Uterine smooth muscle cell (primary cell): ENCODE results near the gene ZNF33A. TPM values are rescaled to one million over a fixed set of nuclear protein-coding genes. Genes with fewer than 3 reads are reported as not detected.

Source experiments
- total RNA-seq: library from RNA; depleted of rRNA; stranded (reverse); fragments of >200 nt; gene quantifications from 2 replicates; pipeline ENCODE4 v1.2.3, GENCODE V29; 2014

Gene ZNF33A
- 9.1 and 12.2 TPM in 2 replicates for total RNA-seq

GRCh38 chr10:38010119-38010903, at the start of gene ZNF33A:
Gene ZNF33A, plus strand, starts transcription at chr10:38010675. Its CDS starts 1,667 bp downstream, at chr10:38012342.

GRCh38 chr10:37976091-37976879, 34.2 kb upstream of the ZNF33A start, which contains the start of gene ZNF25:
Gene ZNF25, minus strand, starts transcription at chr10:37976647. Its CDS starts 4,925 bp downstream, at chr10:37971722.

GRCh38 chr10:38094158-38094926, 83.9 kb downstream of the ZNF33A start, which contains the start of gene ZNF37A:
Gene ZNF37A, plus strand, starts transcription at chr10:38094337. Its CDS starts 2,281 bp downstream, at chr10:38096618.

Other genes starting within 250 kb of the ZNF33A start
- 7.6 and 13.9 TPM in 2 replicates for gene ZNF248, start 153.1 kb upstream of the ZNF33A start, total RNA-seq
- gene ZNF25, start 34.0 kb upstream of the ZNF33A start, total RNA-seq, result 13.7 and 21.9 TPM in 2 replicates
- gene ZNF37A, start 83.7 kb downstream of the ZNF33A start, total RNA-seq, result 10.5 and 11.4 TPM in 2 replicates